Lower leg skin (tissue), 4 donors: Measurements from ENCODE around the gene ZEB1. TPM values are rescaled to one million over a fixed set of nuclear protein-coding genes. Genes with fewer than 3 reads are reported as not detected.

Experiments
- DNase-seq, 2 donors: peaks; one replicate each; pipeline ENCODE4 v3.0.0-alpha.2; 2019; ENCODE audit warnings: low spot score in 2 of 2
- H3K4me3 ChIP-seq: fragments of 200-600 bp; sonication (generic); 2 replicates; pipeline ENCODE4 v1.5.1; 2017; ENCODE audit warnings: mild to moderate bottlenecking, low read depth; ENCODE audit not compliant: poor library complexity, severe bottlenecking
- CTCF ChIP-seq, 3 donors: fragments of 450-650 bp; IDR thresholded peaks; one replicate each; pipeline ENCODE4 v1.5.1; 2016; ENCODE audit warnings: antibody characterized with exemption in 3 of 3, mild to moderate bottlenecking in 3 of 3, moderate library complexity in 2 of 3
- POLR2A ChIP-seq, 2 donors: fragments of 450-650 bp; IDR thresholded peaks; one replicate each; pipeline ENCODE4 v1.6.1; 2016 to 2017; ENCODE audit warnings: antibody characterized with exemption in 2 of 2, mild to moderate bottlenecking in 1 of 2, moderate library complexity in 1 of 2
- WGBS, 2 donors: methylation state at CpG; one replicate each; pipeline ENCODE4 v1.1.5; 2018; 5-methylcytosine and 5-hydroxymethylcytosine counted together
- intact Hi-C: fragments of 100-400 bp; cut with DNase I; formaldehyde crosslinking; loops from one replicate; pipeline ENCODE4 v1.15.0; 2023; ENCODE audit warnings: low total_unique reads
- total RNA-seq, 4 donors: library from RNA; depleted of rRNA; stranded (reverse); fragments of >200 nt; gene quantifications; one replicate each; pipeline ENCODE4 v1.1.0, GENCODE V29; 2016

The ZEB1 gene
- total RNA-seq, 4 donors from 2014 or later: 7.1 to 28.7 (median 10.6) TPM

DNA sequence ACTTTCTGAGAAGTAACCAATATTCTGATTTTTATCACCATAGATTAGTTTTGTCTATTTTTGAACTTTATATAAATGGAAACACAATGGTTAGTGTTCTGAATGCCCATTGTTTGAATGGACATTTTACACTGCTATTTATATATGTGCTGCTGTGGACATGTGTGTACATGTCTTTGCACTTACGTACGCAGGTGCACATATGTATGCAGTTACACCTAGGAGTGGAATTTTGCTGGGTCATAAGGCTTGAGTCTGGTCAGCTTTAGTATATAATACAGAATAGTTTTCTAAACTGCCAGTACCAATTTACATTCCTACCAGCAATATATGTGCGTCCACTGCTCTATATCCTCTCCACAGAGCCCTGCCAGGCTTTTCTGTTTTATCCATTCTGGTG is 24.5 kb upstream of the ZEB1 start:
- WGBS, 2 donors: 67 to 71% methylated on average over 3 of the region's 3 CpGs
- intact Hi-C loops: no loop called here
- DNase-seq: no peak
- TF ChIP-seq POLR2A (IDR thresholded peaks at IDR 0.05) (no peak), CTCF (IDR thresholded peaks at IDR 0.05) (no peak)
- H3K4me3 ChIP-seq: no peak overlapping the region

DNA sequence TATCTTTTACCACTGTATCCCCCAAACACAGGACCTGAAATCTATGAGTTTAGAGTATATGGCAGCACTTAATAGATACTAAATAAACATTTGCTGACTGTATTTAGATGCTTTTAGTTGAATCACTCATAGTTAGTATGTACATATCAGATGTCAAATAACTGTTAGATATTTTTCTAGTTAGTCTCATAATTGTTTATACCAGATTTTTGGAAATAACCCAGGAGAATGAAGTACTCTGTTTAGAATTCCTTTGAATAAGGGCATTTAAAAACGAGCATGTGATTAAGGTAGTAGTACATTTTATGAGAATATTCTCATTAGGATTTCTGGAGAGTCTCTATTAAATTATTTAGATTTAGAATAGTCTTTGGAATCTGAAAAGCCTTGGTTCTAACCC is 22.3 kb upstream of the ZEB1 start:
- no peak for DNase-seq
- 72 to 76% methylated on average over 1 of the region's 1 CpG for WGBS, 2 donors
- H3K4me3 ChIP-seq: no peak overlapping the region
- intact Hi-C loops: no loop called here
- TF ChIP-seq CTCF (IDR thresholded peaks at IDR 0.05): no peak
- TF ChIP-seq POLR2A (IDR thresholded peaks at IDR 0.05): no peak

- TF ChIP-seq CTCF (IDR thresholded peaks at IDR 0.05): no peak
- no peak for TF ChIP-seq POLR2A (IDR thresholded peaks at IDR 0.05)
- no peak for DNase-seq
- intact Hi-C loops: no loop called here
- 27 to 41% methylated on average over 1 of the region's 1 CpG for whole genome bisulfite sequencing, 2 donors
- no peak overlapping the region for H3K4me3 ChIP-seq
These were observed 19.9 kb upstream of the ZEB1 start for GRCh38 chr10:31299119-31299518.

DNA sequence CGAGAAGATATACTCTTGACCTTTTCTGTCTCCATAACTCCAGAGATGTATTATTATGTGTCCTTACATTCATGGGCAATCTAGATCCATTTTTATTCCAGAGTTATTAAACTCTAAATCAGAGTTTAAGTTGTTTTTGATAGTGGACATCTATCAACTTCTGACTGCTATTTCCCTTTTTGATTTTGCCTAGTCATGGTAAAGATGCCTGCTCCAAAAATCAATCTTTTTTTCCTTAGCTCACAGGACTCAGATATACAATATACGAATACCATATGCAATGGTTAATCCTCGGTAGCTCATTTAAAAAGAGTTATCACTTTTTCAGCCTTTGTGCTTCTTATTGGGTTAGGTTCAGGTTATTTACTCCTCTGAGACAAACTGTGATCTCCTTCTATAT is 15.8 kb upstream of the ZEB1 start:
- intact Hi-C loops: no loop called here
- H3K4me3 ChIP-seq: no peak overlapping the region
- DNase-seq: no peak
- 94 to 95% methylated on average over 3 of the region's 3 CpGs for WGBS, 2 donors
- no peak for TF ChIP-seq CTCF (IDR thresholded peaks at IDR 0.05)
- TF ChIP-seq POLR2A (IDR thresholded peaks at IDR 0.05): no peak

DNA sequence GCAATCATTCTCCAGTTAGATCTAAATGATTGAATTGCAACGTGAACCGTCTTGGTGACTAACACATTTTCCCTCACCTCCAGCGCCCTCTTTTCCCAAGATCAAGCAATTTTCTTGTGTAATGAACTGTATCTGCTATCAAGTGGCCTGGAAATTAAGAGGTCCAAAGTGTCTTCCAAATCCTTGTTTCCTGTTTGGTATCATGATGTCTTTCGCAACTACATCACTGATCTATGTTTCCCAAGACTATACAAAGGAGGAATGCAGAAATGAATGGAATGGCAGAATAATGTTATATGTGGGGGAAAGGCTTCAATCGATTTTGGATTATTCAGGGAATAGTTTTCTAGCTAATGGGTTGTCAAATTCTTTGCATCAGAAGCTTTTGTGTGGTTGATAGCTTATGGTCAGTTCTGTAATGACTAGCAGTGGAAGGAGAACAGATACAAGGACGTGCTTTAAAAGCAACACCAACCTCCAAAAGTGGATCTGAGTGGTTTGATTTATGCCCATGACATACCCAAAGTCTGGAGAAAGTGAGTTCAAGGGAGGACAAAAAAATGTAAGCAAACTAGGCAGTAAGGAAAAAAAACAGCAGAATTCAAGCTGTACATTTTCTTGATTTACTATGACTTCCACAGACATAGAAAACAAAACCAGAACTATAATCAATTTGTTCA is 14.6 kb upstream of the ZEB1 start:
- no peak for DNase-seq
- intact Hi-C loops: no loop called here
- WGBS, 2 donors: 75% methylated on average over 6 of the region's 6 CpGs
- TF ChIP-seq CTCF (IDR thresholded peaks at IDR 0.05) (no peak), POLR2A (IDR thresholded peaks at IDR 0.05) (no peak)
- H3K4me3 ChIP-seq: no peak overlapping the region

DNA sequence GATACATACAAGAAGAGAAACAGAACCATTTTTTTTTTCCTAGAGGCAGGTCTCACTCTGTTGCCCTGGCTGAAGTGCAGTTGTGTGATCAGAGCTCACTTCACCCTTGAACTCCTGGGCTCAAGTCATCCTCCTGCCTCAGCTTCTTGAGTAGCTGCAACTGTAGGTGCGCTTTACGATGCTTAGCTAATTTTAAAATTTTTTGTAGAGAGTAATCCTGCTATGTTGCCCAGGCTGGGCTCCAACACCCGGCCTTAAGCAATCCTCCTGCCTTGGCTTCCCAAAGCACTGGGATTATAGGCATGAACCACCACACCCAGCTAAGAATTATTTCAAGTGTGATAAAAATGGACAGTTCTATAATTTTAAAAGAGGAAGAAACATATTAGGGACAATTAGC is 5.6 kb upstream of the ZEB1 start:
- WGBS, 2 donors: 74 to 86% methylated on average over 3 of the region's 3 CpGs
- intact Hi-C loops: no loop called here
- H3K4me3 ChIP-seq: no peak overlapping the region
- TF ChIP-seq POLR2A (IDR thresholded peaks at IDR 0.05) (no peak), CTCF (IDR thresholded peaks at IDR 0.05) (no peak)
- DNase-seq: no peak
